K562 (cell line): Measurements from ENCODE around the gene BIVM.

Experiments used
- BDP1 ChIP-seq: IDR thresholded peaks from 3 replicates; pipeline ENCODE4 v1.6.1; 2011; ENCODE audit not compliant: insufficient read length, insufficient read depth
- EP300 ChIP-seq: IDR thresholded peaks from 2 replicates; pipeline ENCODE4 v1.6.1; 2012; ENCODE audit warnings: low read length, improper control_type of control experiment
- ZNF184 ChIP-seq: sonication (generic); formaldehyde crosslinking; IDR thresholded peaks from 2 replicates; pipeline ENCODE4 v1.5.0; 2020; ENCODE audit warnings: missing genetic modification reagents
- ZNF766 ChIP-seq: fragments of 200-800 bp; sonication (Bioruptor generic); conservative IDR thresholded peaks from 2 replicates; pipeline ENCODE4 v1.6.1; 2016; ENCODE audit warnings: missing genetic modification characterization, missing compliant biosample characterization

- no peak for TF ChIP-seq ZNF766 (CRISPR knock-in tag)
- no peak for TF ChIP-seq BDP1
- no peak for TF ChIP-seq ZNF184
- TF ChIP-seq EP300: no peak; the same call in 1 of the 2 replicates
Measured at GRCh38 chr13:102800145-102801041, 1.5 kb downstream of the BIVM start.
